Measurements from ENCODE around the gene PIK3C2A. TPM values are rescaled to one million over a fixed set of nuclear protein-coding genes. Genes with fewer than 3 reads are reported as not detected.

PIK3C2A gene
- polyA plus RNA-seq, 4 donors = 58.7 to 75.2 (median 72.3) TPM

GRCh38 chr11:17164361-17165246 lies 43.2 kb downstream of the PIK3C2A start:
- DNase-seq (ENCODE audit: low read depth in 4 of 4, low spot score in 3 of 4) = no peak

DNA sequence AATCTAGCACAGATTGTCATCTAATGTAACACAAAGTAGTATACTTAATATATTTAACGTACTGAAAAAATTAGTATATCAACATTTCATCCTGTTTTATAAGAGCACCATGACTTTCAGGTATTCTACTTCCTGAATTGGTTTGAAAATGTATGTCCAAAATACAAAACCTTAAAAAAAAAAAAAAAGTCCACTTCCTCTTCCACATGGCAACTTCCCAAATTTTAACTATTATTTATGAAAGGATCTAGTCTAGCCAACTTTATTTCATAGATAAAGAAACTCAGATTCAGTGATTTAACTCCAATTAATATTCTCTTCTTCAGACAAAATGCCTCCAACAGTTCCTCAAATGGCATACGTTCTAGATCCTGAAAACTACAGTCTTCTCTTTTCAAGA lies 44.0 kb downstream of the PIK3C2A start:
- DNase-seq (ENCODE audit: low read depth in 4 of 4, low spot score in 3 of 4) = no peak

- no peak for DNase-seq (ENCODE audit: low read depth in 4 of 4, low spot score in 3 of 4)
Measured at GRCh38 chr11:17163291-17163690, 44.5 kb downstream of the PIK3C2A start.

DNA sequence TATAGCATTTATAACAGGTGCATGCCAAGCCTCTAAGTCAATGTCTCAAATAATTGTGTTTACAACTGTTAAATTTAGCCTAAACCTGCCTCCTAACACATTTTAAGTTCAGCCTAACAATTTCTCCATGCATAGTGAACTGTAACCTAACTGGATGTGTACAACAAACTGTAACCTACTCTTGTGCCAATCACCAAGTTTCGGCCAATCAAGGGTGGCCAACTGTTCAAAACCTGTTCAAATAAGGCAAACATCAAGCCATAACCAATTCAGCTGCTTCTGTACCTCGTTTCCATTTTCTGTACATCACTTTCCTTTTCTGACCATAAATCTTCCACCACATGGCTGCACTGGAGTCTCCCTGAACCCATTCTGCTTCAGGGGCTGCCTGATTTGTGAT lies 45.4 kb downstream of the PIK3C2A start:
- no peak for DNase-seq (ENCODE audit: low read depth in 4 of 4, low spot score in 3 of 4)

DNA sequence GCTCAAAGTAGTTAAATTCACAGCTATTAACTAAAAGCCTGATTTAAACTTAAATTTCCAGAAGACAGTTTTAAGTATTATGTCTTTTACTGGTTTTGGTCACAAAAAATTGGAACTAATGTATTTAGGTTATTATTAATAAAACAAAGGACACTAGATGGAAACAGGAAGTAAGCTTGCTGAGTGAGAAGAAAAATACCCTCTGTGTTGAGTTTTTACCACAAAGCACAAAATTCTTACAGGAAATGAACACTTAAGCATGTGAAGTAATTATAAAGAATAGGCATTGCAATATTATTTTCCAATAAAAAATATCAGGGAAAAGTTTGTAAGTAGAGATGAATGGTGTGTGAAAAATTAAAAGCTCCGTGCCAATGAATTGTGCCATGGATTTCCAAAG lies 46.3 kb downstream of the PIK3C2A start:
- no peak for DNase-seq (ENCODE audit: low read depth in 4 of 4, low spot score in 3 of 4)

- DNase-seq (ENCODE audit: low read depth in 4 of 4, low spot score in 3 of 4) = no peak
Measured at GRCh38 chr11:17159441-17159840, 48.3 kb downstream of the PIK3C2A start.

Other genes starting within 250 kb of the PIK3C2A start
- gene PLEKHA7, start 193.6 kb downstream of the PIK3C2A start, polyA plus RNA-seq (ENCODE audit: insufficient read length in 4 of 4) = 10 to 100 TPM; 42.2 to 54.4 (median 48.1) TPM
- gene RPS13, start 130.3 kb downstream of the PIK3C2A start, polyA plus RNA-seq (ENCODE audit: insufficient read length in 4 of 4) = 1,000 to 10,000 TPM; 1,226 to 1,347 (median 1,307) TPM
- 10 to 100 TPM; 72.4 to 89.1 (median 84.6) TPM for gene NUCB2, start 68.8 kb upstream of the PIK3C2A start, polyA plus RNA-seq (ENCODE audit: insufficient read length in 4 of 4)
- gene NCR3LG1, start 143.8 kb upstream of the PIK3C2A start, polyA plus RNA-seq (ENCODE audit: insufficient read length in 4 of 4) = 1 to 10 TPM; 1.2 to 1.6 (median 1.3) TPM
- gene KCNJ11, start 180.7 kb upstream of the PIK3C2A start, polyA plus RNA-seq (ENCODE audit: insufficient read length in 4 of 4) = 1 to 10 TPM; 2.1 to 3.5 (median 3.0) TPM

All from right renal pelvis (tissue), 4 donors.